Panc1 (cell line): Measurements from ENCODE around the gene KRTAP19-6.

Experiments
- CTCF ChIP-seq: fragments of 450-650 bp; IDR thresholded peaks from 2 replicates; pipeline ENCODE4 v1.5.1; 2017; ENCODE audit warnings: mild to moderate bottlenecking
- POLR2AphosphoS5 ChIP-seq: IDR thresholded peaks from 2 replicates; pipeline ENCODE4 v1.6.1; 2012; ENCODE audit warnings: mild to moderate bottlenecking, low read depth, low read length, moderate library complexity
- REST ChIP-seq, 2 experiments: IDR thresholded peaks; 2 replicates each; pipeline ENCODE4 v1.6.1; 2011 to 2012; ENCODE audit warnings: low read depth in 2 of 2, control low read depth in 1 of 2, low read length in 1 of 2, mild to moderate bottlenecking in 1 of 2, moderate library complexity in 1 of 2; ENCODE audit not compliant: insufficient read depth in 1 of 2
- SIN3A ChIP-seq: IDR thresholded peaks from 2 replicates; pipeline ENCODE4 v1.6.1; 2012; ENCODE audit warnings: low read depth, mild to moderate bottlenecking, low read length, moderate library complexity, borderline replicate concordance; ENCODE audit not compliant: insufficient read depth

GRCh38 chr21:30497065-30497464, 44.6 kb downstream of the KRTAP19-6 start, which contains the start of gene KRTAP19-4:
- TF ChIP-seq CTCF (no peak), SIN3A (no peak), POLR2AphosphoS5 (no peak), REST (IDR thresholded peaks at IDR 0.05; ENCODE audit: insufficient read depth in 1 of 2, low read depth in 2 of 2, low read length in 1 of 2) (no peak)
